Esophagus muscularis mucosa (tissue), 4 donors: Measurements from ENCODE around the gene STAT1. TPM values are rescaled to one million over a fixed set of nuclear protein-coding genes. Genes with fewer than 3 reads are reported as not detected.

ENCODE experiments used
- DNase-seq: peaks from one replicate; pipeline ENCODE4 v3.0.0-alpha.2; 2017; ENCODE audit errors: extremely low spot score
- H3K27ac ChIP-seq, 4 donors: fragments of 200-600 bp; sonication (generic); replicated peaks in 1 of 4; 1 replicate in 3 of 4; 2 replicates in 1 of 4; pipeline ENCODE4 v1.5.1; 2016 to 2019; ENCODE audit warnings: mild to moderate bottlenecking in 1 of 4
- H3K27me3 ChIP-seq, 4 donors: fragments of 200-600 bp; sonication (generic); one replicate each; pipeline versions ENCODE4 v1.5.1 to v1.6.0; 2016 to 2019
- H3K36me3 ChIP-seq, 4 donors: fragments of 200-600 bp; sonication (generic); one replicate each; pipeline ENCODE4 v1.5.1; 2016 to 2019
- H3K4me1 ChIP-seq, 4 donors: fragments of 200-600 bp; sonication (generic); one replicate each; pipeline ENCODE4 v1.5.1; 2016 to 2019
- H3K4me3 ChIP-seq, 4 donors: fragments of 200-600 bp; sonication (generic); 1 replicate in 2 of 4; 2 replicates in 2 of 4; pipeline ENCODE4 v1.5.1; 2016 to 2019; ENCODE audit warnings: mild to moderate bottlenecking in 4 of 4, moderate library complexity in 1 of 4
- H3K9me3 ChIP-seq, 4 donors: fragments of 200-600 bp; sonication (generic); 1 replicate in 3 of 4; 2 replicates in 1 of 4; pipeline ENCODE4 v1.5.1; 2016 to 2019
- EP300 ChIP-seq: sonication (generic); formaldehyde crosslinking; IDR thresholded peaks from one replicate; pipeline ENCODE4 v1.6.1; 2017; ENCODE audit warnings: antibody characterized with exemption
- POLR2A ChIP-seq: fragments of 450-650 bp; IDR thresholded peaks from one replicate; pipeline ENCODE4 v1.6.1; 2017; ENCODE audit warnings: antibody characterized with exemption, moderate library complexity, mild to moderate bottlenecking, low read depth
- POLR2AphosphoS5 ChIP-seq, 2 donors: sonication (generic); formaldehyde crosslinking; IDR thresholded peaks; one replicate each; pipeline ENCODE4 v1.6.1; 2017; ENCODE audit warnings: antibody characterized with exemption in 2 of 2
- WGBS: methylation state at CpG from one replicate; pipeline ENCODE4 v1.1.5; 2018; 5-methylcytosine and 5-hydroxymethylcytosine counted together
- intact Hi-C: fragments of 100-400 bp; cut with DNase I; formaldehyde crosslinking; loops from one replicate; pipeline ENCODE4 v1.15.1; 2023
- total RNA-seq, 4 donors: library from RNA; depleted of rRNA; stranded (reverse); fragments of >200 nt; gene quantifications; one replicate each; pipeline versions ENCODE4 v1.1.0 to v1.2.1, GENCODE V29; 2016
- TF ChIP-seq, protein P1 (sequence below), 3 experiments: fragments of 200-600 bp in 2 of 3; fragments of 450-650 bp in 1 of 3; sonication (generic) in 2 of 3; IDR thresholded peaks; one replicate each; pipeline ENCODE4 v1.5.1; 2017 to 2019; ENCODE audit warnings: antibody characterized with exemption in 3 of 3, mild to moderate bottlenecking in 2 of 3, moderate library complexity in 1 of 3

The STAT1 gene
- total RNA-seq, 4 donors from 2014 or later, result 44.2 to 57.3 (median 48.6) TPM

DNA sequence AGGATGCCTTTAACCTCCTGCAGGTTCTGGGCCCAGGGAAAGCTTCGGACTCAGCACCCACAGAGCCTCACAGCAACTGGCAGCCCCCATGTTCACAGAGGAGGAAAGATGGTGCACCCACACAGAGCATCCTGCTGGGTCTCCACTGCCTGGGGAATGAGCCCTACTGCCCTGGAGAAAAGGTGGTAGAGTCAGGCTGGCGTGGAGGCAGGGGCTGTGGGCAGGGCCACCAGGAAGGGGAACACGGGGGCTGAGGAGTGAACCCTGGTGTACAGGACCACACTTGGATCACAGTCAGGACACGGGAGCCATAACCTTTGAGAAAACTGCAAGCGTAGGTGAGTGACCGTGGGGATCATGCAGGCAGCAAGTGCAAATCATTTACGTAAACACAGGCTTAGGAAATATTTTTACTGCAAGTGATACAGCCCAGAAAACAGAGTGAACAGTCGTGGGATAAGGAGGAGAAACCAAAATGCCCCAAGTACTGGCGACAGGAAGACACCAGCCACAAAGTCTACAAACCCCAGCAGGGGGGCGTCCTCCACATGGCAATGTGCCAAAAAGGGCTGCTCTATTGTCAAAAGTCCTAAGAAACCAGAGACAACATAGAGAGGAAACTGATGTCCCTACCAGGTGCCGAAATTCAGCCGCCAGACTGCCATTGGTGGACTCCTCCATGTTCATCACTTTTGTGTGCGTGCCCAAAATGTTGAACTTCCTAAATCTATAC is 27.6 kb downstream of the STAT1 start:
- no peak overlapping the region for H3K4me3 ChIP-seq
- H3K36me3 ChIP-seq, result peaks cover 76 to 100% (median 98%) of the 10 kb centered on the region in 4 donors
- 80% methylated on average over 12 of the region's 13 CpGs for WGBS
- H3K27ac ChIP-seq, result no peak overlapping the region
- no peaks in the 10 kb centered on the region for H3K27me3 ChIP-seq
- no peak for TF ChIP-seq EP300
- TF ChIP-seq, protein P1, sequence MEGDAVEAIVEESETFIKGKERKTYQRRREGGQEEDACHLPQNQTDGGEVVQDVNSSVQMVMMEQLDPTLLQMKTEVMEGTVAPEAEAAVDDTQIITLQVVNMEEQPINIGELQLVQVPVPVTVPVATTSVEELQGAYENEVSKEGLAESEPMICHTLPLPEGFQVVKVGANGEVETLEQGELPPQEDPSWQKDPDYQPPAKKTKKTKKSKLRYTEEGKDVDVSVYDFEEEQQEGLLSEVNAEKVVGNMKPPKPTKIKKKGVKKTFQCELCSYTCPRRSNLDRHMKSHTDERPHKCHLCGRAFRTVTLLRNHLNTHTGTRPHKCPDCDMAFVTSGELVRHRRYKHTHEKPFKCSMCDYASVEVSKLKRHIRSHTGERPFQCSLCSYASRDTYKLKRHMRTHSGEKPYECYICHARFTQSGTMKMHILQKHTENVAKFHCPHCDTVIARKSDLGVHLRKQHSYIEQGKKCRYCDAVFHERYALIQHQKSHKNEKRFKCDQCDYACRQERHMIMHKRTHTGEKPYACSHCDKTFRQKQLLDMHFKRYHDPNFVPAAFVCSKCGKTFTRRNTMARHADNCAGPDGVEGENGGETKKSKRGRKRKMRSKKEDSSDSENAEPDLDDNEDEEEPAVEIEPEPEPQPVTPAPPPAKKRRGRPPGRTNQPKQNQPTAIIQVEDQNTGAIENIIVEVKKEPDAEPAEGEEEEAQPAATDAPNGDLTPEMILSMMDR (IDR thresholded peaks at IDR 0.05), result no peak
- no peak for TF ChIP-seq POLR2A
- no peak for TF ChIP-seq POLR2AphosphoS5 (IDR thresholded peaks at IDR 0.05)
- H3K4me1 ChIP-seq, result no peaks in the 10 kb centered on the region
- no peaks in the 10 kb centered on the region for H3K9me3 ChIP-seq
- no peak for DNase-seq
- intact Hi-C loops, result no loop called here

DNA sequence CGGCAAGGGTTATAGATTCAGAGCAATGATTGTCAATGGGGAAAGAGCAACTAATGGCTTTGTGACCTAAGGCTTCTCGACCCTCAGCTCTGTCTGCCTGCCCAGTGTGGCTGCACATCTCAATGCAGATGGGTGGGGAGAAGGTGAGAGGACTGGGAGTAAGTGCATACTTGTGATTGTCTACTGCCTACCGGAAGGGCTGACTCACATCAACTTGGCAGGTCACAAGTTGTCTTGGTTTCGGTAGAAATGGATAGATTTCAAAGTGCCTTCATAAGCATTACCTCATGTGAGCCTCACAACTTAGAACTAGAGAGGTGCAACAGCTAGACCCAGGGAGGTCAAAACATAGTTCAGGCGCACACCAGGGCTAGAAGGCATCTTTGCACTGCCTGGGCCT is 29.4 kb downstream of the STAT1 start:
- H3K27ac ChIP-seq, result no peak overlapping the region
- 78% methylated on average over 5 of the region's 5 CpGs for WGBS
- no peak overlapping the region for H3K4me3 ChIP-seq
- no peak for DNase-seq
- H3K4me1 ChIP-seq, result peaks cover 4 to 12% (median 6%) of the 10 kb centered on the region in 4 donors
- no peaks in the 10 kb centered on the region for H3K9me3 ChIP-seq
- intact Hi-C loops, result no loop called here
- TF ChIP-seq EP300, result no peak
- TF ChIP-seq POLR2AphosphoS5 (IDR thresholded peaks at IDR 0.05), result no peak
- TF ChIP-seq, protein P1 (IDR thresholded peaks at IDR 0.05), result no peak
- TF ChIP-seq POLR2A, result no peak
- peaks cover 65 to 100% (median 90%) of the 10 kb centered on the region in 4 donors for H3K36me3 ChIP-seq
- no peaks in the 10 kb centered on the region for H3K27me3 ChIP-seq

DNA sequence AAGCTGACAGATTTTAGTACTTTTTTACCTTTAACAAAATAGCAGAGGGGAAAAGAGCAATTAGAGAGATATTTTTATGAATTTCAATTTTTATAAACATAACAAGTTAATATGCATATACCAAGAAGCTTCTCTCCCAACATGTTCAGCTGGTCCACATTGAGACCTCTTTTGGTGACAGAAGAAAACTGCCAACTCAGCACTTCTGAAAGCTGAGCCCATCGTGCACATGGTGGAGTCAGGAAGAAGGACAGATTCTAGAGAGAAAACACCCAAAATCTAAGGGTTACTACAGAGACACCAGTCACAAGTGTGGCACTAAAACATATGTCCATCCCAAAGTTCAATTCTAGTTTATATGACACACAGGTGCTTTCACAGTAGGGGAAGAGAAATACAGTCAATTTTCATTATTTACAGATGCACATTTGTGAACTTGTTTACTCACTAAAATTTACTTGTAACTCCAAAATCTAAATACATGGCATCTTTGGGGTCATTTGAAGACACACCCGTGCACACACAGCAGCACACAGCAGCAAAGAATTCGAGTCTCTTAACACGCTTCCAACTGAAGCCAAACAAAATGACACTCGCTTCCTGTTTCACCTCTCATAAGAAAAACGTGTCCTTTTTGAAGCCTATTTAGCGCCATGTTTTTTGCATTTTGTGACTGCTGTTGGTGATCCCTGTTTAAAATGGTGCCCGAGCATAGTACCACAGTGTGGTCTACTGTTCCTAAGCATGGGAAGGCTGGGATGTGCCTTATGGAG is 31.5 kb downstream of the STAT1 start:
- Histone ChIP-seq H3K4me3 (no peak overlapping the region), H3K9me3 (no peaks in the 10 kb centered on the region), H3K36me3 (peaks cover 63 to 100% (median 86%) of the 10 kb centered on the region in 4 donors), H3K27ac (no peak overlapping the region), H3K4me1 (peaks cover 4 to 12% (median 9%) of the 10 kb centered on the region in 4 donors), H3K27me3 (no peaks in the 10 kb centered on the region)
- DNase-seq, result no peak
- 91% methylated on average over 8 of the region's 8 CpGs for WGBS
- no peak for TF ChIP-seq EP300
- TF ChIP-seq POLR2AphosphoS5 (IDR thresholded peaks at IDR 0.05), result no peak
- TF ChIP-seq POLR2A, result no peak
- TF ChIP-seq, protein P1 (IDR thresholded peaks at IDR 0.05), result no peak
- intact Hi-C loops, result no loop called here

DNA sequence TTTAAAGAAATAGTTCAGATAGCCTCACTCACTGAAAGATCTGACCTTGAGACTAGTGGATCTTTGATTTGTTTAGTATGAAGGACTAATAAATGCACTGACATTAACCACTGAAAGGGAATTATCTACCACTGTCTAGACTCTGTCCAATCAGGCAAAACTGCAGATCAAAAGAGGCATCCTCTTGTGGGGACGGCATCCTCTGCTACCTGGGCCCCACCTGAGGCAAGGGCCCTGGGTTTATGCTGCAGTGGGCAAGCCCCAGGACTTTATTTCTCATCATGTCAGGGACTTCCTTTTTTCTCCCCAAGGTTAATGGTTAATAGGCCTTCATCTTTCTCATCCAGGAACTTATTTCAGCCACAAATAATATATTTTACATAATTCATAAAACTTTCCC is 32.2 kb downstream of the STAT1 start:
- TF ChIP-seq EP300 (no peak), POLR2AphosphoS5 (IDR thresholded peaks at IDR 0.05) (no peak)
- TF ChIP-seq, protein P1 (IDR thresholded peaks at IDR 0.05), result no peak
- Histone ChIP-seq H3K9me3 (no peaks in the 10 kb centered on the region), H3K4me3 (no peak overlapping the region), H3K27me3 (no peaks in the 10 kb centered on the region), H3K4me1 (peaks cover 4 to 12% (median 9%) of the 10 kb centered on the region in 4 donors), H3K27ac (no peak overlapping the region), H3K36me3 (peaks cover 66 to 100% (median 83%) of the 10 kb centered on the region in 4 donors)
- no peak for DNase-seq
- 88% methylated on average over 1 of the region's 1 CpG for whole genome bisulfite sequencing
- intact Hi-C loops, result no loop called here
